Measurements from ENCODE around the gene WDR38.

The WDR38 gene

DNA sequence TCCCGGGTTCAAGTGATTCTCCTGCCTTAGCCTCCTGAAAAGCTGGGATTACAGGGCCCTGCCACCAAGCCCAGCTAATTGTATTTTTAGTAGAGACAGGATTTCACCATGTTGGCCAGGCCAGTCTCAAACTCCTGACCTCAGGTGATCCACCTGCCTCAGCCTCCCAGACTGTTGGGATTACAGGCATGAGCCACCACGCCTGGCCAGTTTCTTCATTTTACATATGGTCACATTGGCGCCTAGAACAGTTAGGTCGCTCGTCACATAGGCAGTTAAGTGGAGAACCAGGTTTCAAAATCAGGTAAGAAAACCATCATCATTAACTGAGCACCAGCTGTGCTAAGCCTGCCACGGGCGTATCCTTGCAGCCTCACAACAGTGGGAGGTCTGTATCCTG, 40.2 kb upstream of the WDR38 start:
- H3K4me2 ChIP-seq: no peak overlapping the region
- peaks cover 0 to 12% (median 4%) of the 10 kb centered on the region in 10 experiments; a peak in 5 of 20 replicates for H3K4me1 ChIP-seq
- H3K9me3 ChIP-seq (replicated peaks in 1 of 11): no peaks in the 10 kb centered on the region
- H3K27me3 ChIP-seq: no peaks in the 10 kb centered on the region
- H3K9ac ChIP-seq: no peak overlapping the region
- TF ChIP-seq Cebpa-rat (IDR thresholded peaks at IDR 0.05): no peak
- H3K36me3 ChIP-seq: no peaks in the 10 kb centered on the region
- no peak overlapping the region for H3K27ac ChIP-seq
- H4K20me1 ChIP-seq: no peaks in the 10 kb centered on the region
- H3K4me3 ChIP-seq: no peak overlapping the region

DNA sequence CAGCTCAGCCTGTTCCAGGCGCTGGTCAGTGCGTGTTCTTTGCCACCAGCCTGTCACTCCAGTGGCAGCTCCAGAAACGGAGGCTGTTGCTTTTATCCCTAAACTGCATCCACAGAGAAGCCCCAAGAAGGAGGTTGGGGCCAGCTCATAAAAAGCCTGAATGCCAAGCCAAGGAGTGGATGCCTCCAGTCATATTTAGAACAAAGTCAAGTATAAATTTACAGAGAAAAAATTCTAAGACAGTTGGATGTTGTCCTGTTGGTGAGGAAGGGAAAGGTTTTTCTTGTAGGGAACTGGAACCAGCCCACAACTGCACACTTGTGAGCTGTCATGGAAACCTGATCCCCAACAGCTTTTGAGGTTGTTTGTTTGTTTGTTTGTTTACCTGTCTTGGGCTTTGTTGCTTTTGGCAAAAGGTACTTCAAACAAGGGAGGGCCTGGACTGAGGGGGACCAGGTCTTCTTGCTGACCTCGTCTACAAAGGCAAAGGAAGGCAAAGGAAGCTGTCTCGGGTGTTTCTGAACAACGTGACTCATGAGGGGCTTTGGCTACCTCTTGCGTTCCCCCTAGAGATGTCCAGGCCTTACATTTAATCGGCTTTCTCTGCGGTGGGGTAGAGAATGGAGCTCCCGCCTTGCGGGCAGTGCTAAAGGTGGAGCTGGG, 39.6 kb upstream of the WDR38 start:
- Histone ChIP-seq H3K27me3 (no peaks in the 10 kb centered on the region), H3K36me3 (no peaks in the 10 kb centered on the region), H3K4me1 (peaks cover 0 to 16% (median 4%) of the 10 kb centered on the region in 10 experiments; a peak in 7 of 20 replicates), H3K9me3 (replicated peaks in 1 of 11) (no peaks in the 10 kb centered on the region), H3K9ac (no peak overlapping the region), H3K4me3 (no peak overlapping the region), H4K20me1 (no peaks in the 10 kb centered on the region), H3K4me2 (no peak overlapping the region), H3K27ac (no peak overlapping the region)
- TF ChIP-seq Cebpa-rat (IDR thresholded peaks at IDR 0.05): no peak

DNA sequence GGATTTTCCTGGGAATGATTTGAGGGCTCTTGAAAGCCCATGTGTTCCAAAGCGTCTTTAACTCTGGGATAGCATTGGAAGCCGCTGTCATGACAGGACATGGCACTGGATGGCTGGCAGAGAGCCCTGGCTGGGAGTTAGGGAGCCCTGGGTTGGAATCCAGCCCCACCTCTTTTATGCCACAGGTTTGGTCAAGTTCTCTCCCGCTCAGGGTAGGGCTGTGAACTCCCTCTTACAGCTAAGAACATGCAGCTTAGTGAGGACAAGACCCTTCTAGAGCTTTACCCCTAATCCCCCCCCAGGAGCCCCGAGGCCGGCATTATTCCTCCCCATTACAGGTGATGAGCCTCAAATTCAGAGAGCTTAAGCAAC, 39.1 kb upstream of the WDR38 start:
- Histone ChIP-seq H3K4me1 (peaks cover 0 to 19% (median 4%) of the 10 kb centered on the region in 10 experiments; a peak in 7 of 20 replicates), H4K20me1 (no peaks in the 10 kb centered on the region), H3K36me3 (no peaks in the 10 kb centered on the region), H3K4me3 (no peak overlapping the region), H3K27me3 (no peaks in the 10 kb centered on the region), H3K4me2 (no peak overlapping the region), H3K9me3 (replicated peaks in 1 of 11) (no peaks in the 10 kb centered on the region), H3K27ac (no peak overlapping the region), H3K9ac (no peak overlapping the region)
- no peak for TF ChIP-seq Cebpa-rat (IDR thresholded peaks at IDR 0.05)

DNA sequence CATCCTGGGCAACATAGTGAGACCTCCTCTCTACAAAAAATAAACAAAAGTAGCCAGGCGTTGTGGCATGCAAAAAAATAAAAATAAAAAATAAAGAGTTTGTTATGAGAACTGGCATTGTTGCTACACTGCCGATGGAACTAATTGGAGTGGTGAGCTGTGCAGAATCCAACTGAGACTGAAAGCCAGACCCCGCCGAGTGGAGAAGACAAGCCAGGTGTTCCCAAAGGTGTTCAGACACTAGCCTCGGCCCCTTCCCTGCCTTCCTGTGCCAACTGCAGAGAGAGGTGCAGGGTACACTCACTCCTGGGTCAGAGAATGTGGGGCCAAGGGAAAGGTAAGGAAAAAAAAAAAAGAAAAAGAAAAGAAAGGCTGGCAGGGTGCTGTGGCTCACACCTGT, 37.7 kb upstream of the WDR38 start:
- H3K9me3 ChIP-seq (replicated peaks in 1 of 11): no peaks in the 10 kb centered on the region
- no peak overlapping the region for H3K27ac ChIP-seq
- H3K9ac ChIP-seq: no peak overlapping the region
- no peaks in the 10 kb centered on the region for H3K27me3 ChIP-seq
- H4K20me1 ChIP-seq: no peaks in the 10 kb centered on the region
- peaks cover 0 to 19% (median 4%) of the 10 kb centered on the region in 10 experiments; a peak in 7 of 20 replicates for H3K4me1 ChIP-seq
- H3K36me3 ChIP-seq: no peaks in the 10 kb centered on the region
- H3K4me2 ChIP-seq: no peak overlapping the region
- no peak for TF ChIP-seq Cebpa-rat (IDR thresholded peaks at IDR 0.05)
- no peak overlapping the region for H3K4me3 ChIP-seq

DNA sequence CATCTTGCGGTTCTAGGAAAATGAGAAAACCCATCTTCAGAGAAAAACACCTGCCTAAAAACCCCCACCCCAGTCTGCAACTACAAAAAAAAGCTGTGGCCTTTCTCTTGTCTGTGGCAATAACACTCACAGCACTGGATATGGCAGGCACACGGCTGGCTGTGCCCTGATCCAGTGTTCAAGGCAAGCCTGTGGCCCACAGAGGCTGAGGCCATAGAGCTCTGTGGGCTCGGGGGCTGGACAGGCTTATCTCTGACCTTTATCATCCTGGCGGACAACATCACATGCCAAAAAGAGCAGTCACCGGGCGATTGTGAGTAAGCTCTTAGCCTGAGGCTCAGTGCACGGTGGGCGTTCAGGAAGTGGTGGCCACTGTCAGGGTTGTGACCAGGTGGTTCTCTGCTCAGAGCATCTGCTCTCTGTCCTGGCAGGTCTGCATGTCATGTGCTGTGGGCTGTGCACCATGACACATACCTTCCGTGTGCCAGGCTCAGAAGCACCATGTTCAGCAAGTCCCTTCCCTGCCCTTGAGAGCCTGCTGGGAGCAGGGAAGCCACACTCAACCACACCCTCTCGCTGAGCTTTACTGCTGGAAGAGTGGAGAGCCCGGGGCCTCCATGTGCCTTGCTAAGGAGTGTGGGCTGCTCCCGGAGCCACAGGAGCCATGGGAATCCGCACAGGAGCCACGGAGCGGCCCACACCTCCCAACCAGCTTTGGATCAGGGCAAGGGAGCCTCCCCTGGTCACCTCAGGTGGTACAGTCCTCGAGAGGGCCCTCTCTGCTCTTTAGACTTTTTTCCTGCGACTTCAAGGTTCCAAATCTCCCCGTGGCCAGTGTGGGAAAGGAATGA, 34.6 kb upstream of the WDR38 start:
- Histone ChIP-seq H3K9me3 (replicated peaks in 1 of 11) (no peaks in the 10 kb centered on the region), H3K9ac (no peak overlapping the region), H3K4me1 (peaks cover 0 to 6% (median 0%) of the 10 kb centered on the region in 10 experiments; a peak in 3 of 20 replicates), H3K36me3 (no peaks in the 10 kb centered on the region), H3K4me2 (no peak overlapping the region), H3K27me3 (no peaks in the 10 kb centered on the region), H3K4me3 (no peak overlapping the region), H3K27ac (no peak overlapping the region), H4K20me1 (no peaks in the 10 kb centered on the region)
- TF ChIP-seq Cebpa-rat (IDR thresholded peaks at IDR 0.05): no peak

DNA sequence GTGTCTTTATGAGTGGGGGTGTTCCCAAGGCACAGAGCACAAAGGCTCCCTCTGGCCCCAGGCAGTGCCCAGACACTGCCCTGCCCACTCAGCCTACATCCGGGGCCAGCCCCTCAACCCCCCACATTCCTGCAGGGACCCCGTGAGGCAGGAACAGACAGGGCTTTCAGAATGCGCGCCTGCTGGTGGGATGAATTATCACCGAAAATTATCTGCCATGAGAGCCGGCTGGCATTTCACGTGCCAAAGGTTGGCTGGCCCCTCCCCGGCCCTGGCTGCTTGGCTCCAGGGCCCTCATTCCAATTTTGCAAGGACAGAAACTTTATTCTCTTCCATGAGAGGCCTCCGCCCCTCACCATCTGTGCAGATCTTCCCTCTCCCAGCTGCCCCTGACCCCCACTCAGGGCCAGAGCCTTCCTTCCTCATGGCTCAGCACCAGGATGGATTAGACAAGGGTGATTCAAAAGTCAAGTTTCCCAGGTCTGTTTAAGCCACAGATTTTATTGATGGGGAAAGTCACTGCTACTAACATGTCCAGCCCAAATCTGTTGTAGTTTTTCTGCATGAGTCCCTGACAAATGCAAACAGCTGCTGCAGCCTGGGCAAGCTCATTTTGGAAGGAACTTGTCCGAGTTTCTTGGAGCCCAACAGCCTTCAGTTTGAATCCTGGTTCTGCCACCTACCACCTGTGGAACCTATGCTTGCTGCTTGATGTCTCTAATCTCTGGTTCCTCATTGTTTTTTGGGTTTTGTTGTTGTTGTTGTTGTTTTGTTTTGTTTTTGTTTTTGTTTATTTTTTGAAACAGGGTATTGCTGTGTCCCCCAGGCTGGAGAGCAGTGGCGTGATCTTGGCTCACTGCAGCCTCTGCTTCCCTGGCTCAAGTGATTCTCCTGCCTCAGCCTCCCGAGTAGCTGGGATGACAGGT, 32.3 kb upstream of the WDR38 start:
- Histone ChIP-seq H3K4me1 (peaks cover 0 to 6% (median 0%) of the 10 kb centered on the region in 10 experiments; a peak in 3 of 20 replicates), H3K4me2 (no peak overlapping the region), H4K20me1 (no peaks in the 10 kb centered on the region), H3K27ac (no peak overlapping the region), H3K27me3 (no peaks in the 10 kb centered on the region), H3K9ac (no peak overlapping the region), H3K4me3 (no peak overlapping the region), H3K9me3 (replicated peaks in 1 of 11) (peaks cover 0 to 7% (median 0%) of the 10 kb centered on the region in 11 experiments; a peak in 4 of 22 replicates), H3K36me3 (no peaks in the 10 kb centered on the region)
- TF ChIP-seq Cebpa-rat (IDR thresholded peaks at IDR 0.05): no peak

DNA sequence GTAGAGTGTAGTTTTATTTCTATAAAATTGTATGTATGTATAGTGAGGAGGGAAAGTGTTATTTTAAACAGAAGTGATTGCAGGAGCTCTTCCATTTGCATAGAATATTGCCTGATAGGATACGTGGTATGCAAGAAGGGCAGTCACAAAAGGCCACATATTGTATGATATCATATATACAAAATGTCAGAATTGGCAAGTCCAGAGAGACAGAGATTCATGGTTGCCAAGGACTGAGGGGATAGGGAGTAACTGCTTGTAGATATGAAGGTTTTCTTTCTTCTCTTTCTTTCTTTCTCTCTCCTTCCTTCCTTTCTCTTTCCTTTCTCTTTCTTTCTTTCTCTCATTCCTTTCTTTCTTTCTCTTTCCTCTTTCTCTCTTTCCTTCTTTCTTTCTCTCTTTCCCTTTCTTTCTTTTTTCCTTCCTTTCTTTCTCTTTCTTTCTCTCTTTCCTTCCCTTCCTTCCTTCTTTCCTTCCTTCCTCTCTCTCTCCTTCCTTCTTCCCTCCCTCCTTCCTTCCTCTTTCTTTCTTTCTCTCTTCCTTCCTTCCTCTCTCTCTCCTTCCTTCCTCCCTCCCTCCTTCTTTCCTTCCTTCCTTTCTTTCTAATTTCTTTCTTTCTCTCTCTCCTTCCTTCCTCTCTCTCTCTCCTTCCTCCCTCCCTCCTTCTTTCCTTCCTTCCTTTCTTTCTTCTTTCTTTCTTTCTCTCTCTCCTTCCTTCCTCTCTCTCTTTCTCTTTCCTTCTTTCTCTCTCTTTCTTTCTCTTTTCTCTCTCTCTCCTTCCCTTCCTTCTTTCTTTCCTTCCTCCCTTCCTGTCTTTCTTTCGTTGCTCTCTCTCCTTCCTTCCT, 24.5 kb upstream of the WDR38 start:
- no peak for TF ChIP-seq Cebpa-rat (IDR thresholded peaks at IDR 0.05)
- Histone ChIP-seq H3K9ac (no peak overlapping the region), H3K36me3 (no peaks in the 10 kb centered on the region), H4K20me1 (no peaks in the 10 kb centered on the region), H3K9me3 (replicated peaks in 1 of 11) (peaks cover 0 to 17% (median 14%) of the 10 kb centered on the region in 11 experiments; a peak in 16 of 22 replicates), H3K4me1 (peaks cover 24 to 49% (median 39%) of the 10 kb centered on the region in 10 experiments), H3K4me2 (peak overlapping the region in 4 of 11 experiments; percentile 24 to 38 (median 31); a peak in 3 of 22 replicates), H3K27ac (no peak overlapping the region), H3K4me3 (no peak overlapping the region), H3K27me3 (no peaks in the 10 kb centered on the region)

DNA sequence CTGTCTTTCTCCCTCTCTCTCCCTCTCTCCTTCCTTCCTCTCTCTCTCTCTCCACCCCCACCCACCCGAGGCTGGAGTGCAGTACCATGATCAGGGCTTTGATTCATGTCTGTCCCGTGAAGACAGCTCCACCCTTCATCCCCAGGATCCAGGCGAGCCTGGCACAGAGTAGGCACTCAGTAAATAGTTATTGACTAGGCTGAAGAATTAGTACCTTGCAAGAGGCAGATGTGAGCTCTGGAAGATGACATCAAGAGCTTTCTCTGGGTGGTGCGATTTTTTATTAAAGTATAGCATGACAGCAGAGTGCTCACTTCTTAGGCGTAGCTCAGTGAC, 24.0 kb upstream of the WDR38 start:
- H3K4me2 ChIP-seq: peak overlapping the region in 4 of 11 experiments; percentile 24 to 38 (median 31); a peak in 4 of 22 replicates
- peaks cover 0 to 17% (median 14%) of the 10 kb centered on the region in 11 experiments; a peak in 16 of 22 replicates for H3K9me3 ChIP-seq (replicated peaks in 1 of 11)
- 0 out of 22 replicates have a peak overlapping the region, but pooled peaks of 1 of the 11 experiments have one; percentile 6 for H3K27ac ChIP-seq
- H3K4me1 ChIP-seq: peaks cover 24 to 54% (median 45%) of the 10 kb centered on the region in 10 experiments
- H3K9ac ChIP-seq: no peak overlapping the region
- no peaks in the 10 kb centered on the region for H3K27me3 ChIP-seq
- no peaks in the 10 kb centered on the region for H3K36me3 ChIP-seq
- no peaks in the 10 kb centered on the region for H4K20me1 ChIP-seq
- no peak for TF ChIP-seq Cebpa-rat (IDR thresholded peaks at IDR 0.05)
- H3K4me3 ChIP-seq: no peak overlapping the region
